Prostate gland (tissue), 2 donors: Measurements from ENCODE around the gene LRBA.

Experiments
- CTCF ChIP-seq, 4 experiments: fragments of 200-600 bp in 2 of 4; fragments of 450-650 bp in 2 of 4; sonication (generic) in 2 of 4; IDR thresholded peaks; 1 replicate in 3 of 4; 2 replicates in 1 of 4; pipeline ENCODE4 v1.5.1; 2016 to 2019; ENCODE audit warnings: antibody characterized with exemption in 4 of 4, mild to moderate bottlenecking in 2 of 4, moderate library complexity in 2 of 4
- POLR2A ChIP-seq: fragments of 450-650 bp; IDR thresholded peaks from one replicate; pipeline ENCODE4 v1.6.1; 2016; ENCODE audit warnings: antibody characterized with exemption, mild to moderate bottlenecking
- POLR2AphosphoS5 ChIP-seq: sonication (generic); formaldehyde crosslinking; IDR thresholded peaks from one replicate; pipeline ENCODE4 v1.6.1; 2017; ENCODE audit warnings: antibody characterized with exemption

DNA sequence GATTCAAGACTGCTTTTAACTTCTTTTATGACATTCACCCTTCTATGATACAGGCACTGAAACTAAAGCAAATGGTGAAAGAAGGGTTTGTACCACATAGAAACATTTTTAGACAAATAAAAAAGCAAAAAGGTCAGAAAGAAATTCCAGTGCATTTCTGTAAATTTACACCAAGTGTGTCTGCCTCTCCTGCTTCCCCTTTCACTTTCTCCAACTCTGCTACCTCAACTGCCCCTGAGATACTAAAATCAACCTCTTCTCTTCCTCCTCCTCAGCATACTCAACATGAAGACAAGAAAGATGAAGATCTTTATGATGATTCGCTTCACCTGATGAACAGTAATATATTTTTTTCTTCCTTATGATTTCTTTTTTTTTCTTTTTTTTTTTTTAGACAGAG, 187.9 kb downstream of the LRBA start:
- TF ChIP-seq CTCF (IDR thresholded peaks at IDR 0.05) (no peak), POLR2A (no peak), POLR2AphosphoS5 (no peak)
